22Rv1 (cell line): ENCODE data around the gene MPST.

Experiments
- ZFX ChIP-seq: fragments of 450-650 bp; IDR thresholded peaks from 2 replicates; pipeline ENCODE4 v1.6.1; 2017; ENCODE audit warnings: antibody characterized with exemption, borderline replicate concordance
- TF ChIP-seq, protein P1 (sequence below): fragments of 450-650 bp; IDR thresholded peaks from 2 replicates; pipeline ENCODE4 v1.5.1; 2017; ENCODE audit warnings: mild to moderate bottlenecking

DNA sequence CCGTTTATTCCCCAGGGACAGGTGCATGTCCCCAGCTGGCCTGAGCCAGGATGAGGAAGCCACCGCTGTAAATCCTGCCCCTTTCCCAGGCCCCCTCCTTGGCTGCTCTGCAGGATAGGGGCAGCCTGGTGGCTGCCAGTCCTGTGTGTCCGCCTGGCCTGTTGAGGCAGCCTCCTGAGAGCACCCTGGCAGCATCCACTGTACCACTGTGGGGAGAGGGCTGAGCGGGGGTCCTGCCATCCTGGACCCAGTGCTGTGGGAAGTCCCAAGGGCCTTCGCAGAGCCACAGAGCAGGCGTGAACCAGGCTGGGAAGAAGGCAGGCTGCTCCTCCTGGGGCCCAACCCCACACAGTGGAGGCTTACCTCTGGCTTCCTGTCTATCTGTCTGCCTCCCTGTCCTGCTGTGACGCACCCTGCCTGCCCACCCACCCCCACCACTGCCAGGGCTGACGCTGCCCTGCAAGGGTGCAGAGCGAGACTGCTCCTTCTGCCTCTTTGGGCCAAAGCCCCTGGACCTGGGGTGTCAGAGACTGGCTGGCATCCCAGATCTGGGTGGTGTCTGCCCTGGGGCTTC, 40.4 kb downstream of the MPST start:
- TF ChIP-seq, protein P1, sequence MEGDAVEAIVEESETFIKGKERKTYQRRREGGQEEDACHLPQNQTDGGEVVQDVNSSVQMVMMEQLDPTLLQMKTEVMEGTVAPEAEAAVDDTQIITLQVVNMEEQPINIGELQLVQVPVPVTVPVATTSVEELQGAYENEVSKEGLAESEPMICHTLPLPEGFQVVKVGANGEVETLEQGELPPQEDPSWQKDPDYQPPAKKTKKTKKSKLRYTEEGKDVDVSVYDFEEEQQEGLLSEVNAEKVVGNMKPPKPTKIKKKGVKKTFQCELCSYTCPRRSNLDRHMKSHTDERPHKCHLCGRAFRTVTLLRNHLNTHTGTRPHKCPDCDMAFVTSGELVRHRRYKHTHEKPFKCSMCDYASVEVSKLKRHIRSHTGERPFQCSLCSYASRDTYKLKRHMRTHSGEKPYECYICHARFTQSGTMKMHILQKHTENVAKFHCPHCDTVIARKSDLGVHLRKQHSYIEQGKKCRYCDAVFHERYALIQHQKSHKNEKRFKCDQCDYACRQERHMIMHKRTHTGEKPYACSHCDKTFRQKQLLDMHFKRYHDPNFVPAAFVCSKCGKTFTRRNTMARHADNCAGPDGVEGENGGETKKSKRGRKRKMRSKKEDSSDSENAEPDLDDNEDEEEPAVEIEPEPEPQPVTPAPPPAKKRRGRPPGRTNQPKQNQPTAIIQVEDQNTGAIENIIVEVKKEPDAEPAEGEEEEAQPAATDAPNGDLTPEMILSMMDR, result no peak
- TF ChIP-seq ZFX, result no peak
